ENCODE data around the gene AUTS2.

AUTS2 gene

GRCh38 chr7:69873512-69873911 is 275.2 kb downstream of the AUTS2 start:
- Histone ChIP-seq H3K9me2 (replicated peaks; ENCODE audit: low read depth, low read length) (no peaks in the 10 kb centered on the region), H3K36me3 (ENCODE audit: insufficient read depth, low read length) (no peaks in the 10 kb centered on the region), H3K4me3 (ENCODE audit: low read length, poor library complexity, severe bottlenecking) (no peak overlapping the region), H3K9me3 (ENCODE audit: insufficient read depth, low read depth, low read length) (no peaks in the 10 kb centered on the region), H4K20me1 (ENCODE audit: insufficient read depth, low read length, poor library complexity, severe bottlenecking) (peaks cover 27% of the 10 kb centered on the region), H3K79me2 (ENCODE audit: insufficient read depth, low read length) (peaks cover 47% of the 10 kb centered on the region; the same call in 1 of the 2 replicates), H3F3A (ENCODE audit: low read depth) (peaks cover 9% of the 10 kb centered on the region; the same call in 1 of the 2 replicates), H2AFZ (ENCODE audit: low read length) (no peak overlapping the region), H3K27me3 (ENCODE audit: insufficient read depth, low read length, poor library complexity, severe bottlenecking) (no peaks in the 10 kb centered on the region), H3K9ac (ENCODE audit: low read depth, low read length, poor library complexity, severe bottlenecking) (no peak overlapping the region), H3K4me1 (ENCODE audit: insufficient read depth, low read length, poor library complexity, severe bottlenecking) (peaks cover 41% of the 10 kb centered on the region), H3K4me2 (ENCODE audit: low read depth, low read length, poor library complexity, severe bottlenecking) (no peak overlapping the region)
- no peak for TF ChIP-seq CTCF (conservative IDR thresholded peaks at IDR 0.05; ENCODE audit: low read length)
- TF ChIP-seq EZH2phosphoT487 (IDR thresholded peaks at IDR 0.05; ENCODE audit: borderline replicate concordance), result no peak

GRCh38 chr7:69878015-69878414 is 279.7 kb downstream of the AUTS2 start:
- H2AFZ ChIP-seq (ENCODE audit: low read length), result no peak overlapping the region
- H3K4me3 ChIP-seq (ENCODE audit: low read length, poor library complexity, severe bottlenecking), result no peak overlapping the region
- peaks cover 40% of the 10 kb centered on the region for H3K4me1 ChIP-seq (ENCODE audit: insufficient read depth, low read length, poor library complexity, severe bottlenecking)
- TF ChIP-seq EZH2phosphoT487 (IDR thresholded peaks at IDR 0.05; ENCODE audit: borderline replicate concordance), result no peak
- TF ChIP-seq CTCF (conservative IDR thresholded peaks at IDR 0.05; ENCODE audit: low read length), result no peak
- no peaks in the 10 kb centered on the region for H3K27me3 ChIP-seq (ENCODE audit: insufficient read depth, low read length, poor library complexity, severe bottlenecking)
- H3K4me2 ChIP-seq (ENCODE audit: low read depth, low read length, poor library complexity, severe bottlenecking), result no peak overlapping the region
- H3F3A ChIP-seq (ENCODE audit: low read depth), result no peaks in the 10 kb centered on the region
- H3K9ac ChIP-seq (ENCODE audit: low read depth, low read length, poor library complexity, severe bottlenecking), result no peak overlapping the region
- H3K36me3 ChIP-seq (ENCODE audit: insufficient read depth, low read length), result no peaks in the 10 kb centered on the region
- H3K79me2 ChIP-seq (ENCODE audit: insufficient read depth, low read length), result peaks cover 42% of the 10 kb centered on the region; the same call in 1 of the 2 replicates
- H3K9me2 ChIP-seq (replicated peaks; ENCODE audit: low read depth, low read length), result no peaks in the 10 kb centered on the region
- H4K20me1 ChIP-seq (ENCODE audit: insufficient read depth, low read length, poor library complexity, severe bottlenecking), result peaks cover 8% of the 10 kb centered on the region
- no peaks in the 10 kb centered on the region for H3K9me3 ChIP-seq (ENCODE audit: insufficient read depth, low read depth, low read length)

- no peaks in the 10 kb centered on the region for H3K36me3 ChIP-seq (ENCODE audit: insufficient read depth, low read length)
- no peak overlapping the region for H3K4me2 ChIP-seq (ENCODE audit: low read depth, low read length, poor library complexity, severe bottlenecking)
- H4K20me1 ChIP-seq (ENCODE audit: insufficient read depth, low read length, poor library complexity, severe bottlenecking), result peaks cover 2% of the 10 kb centered on the region
- H3F3A ChIP-seq (ENCODE audit: low read depth), result no peaks in the 10 kb centered on the region
- no peak overlapping the region for H3K9ac ChIP-seq (ENCODE audit: low read depth, low read length, poor library complexity, severe bottlenecking)
- H3K4me1 ChIP-seq (ENCODE audit: insufficient read depth, low read length, poor library complexity, severe bottlenecking), result peaks cover 34% of the 10 kb centered on the region
- H3K4me3 ChIP-seq (ENCODE audit: low read length, poor library complexity, severe bottlenecking), result no peak overlapping the region
- no peaks in the 10 kb centered on the region for H3K9me2 ChIP-seq (replicated peaks; ENCODE audit: low read depth, low read length)
- H2AFZ ChIP-seq (ENCODE audit: low read length), result no peak overlapping the region
- peaks cover 43% of the 10 kb centered on the region; the same call in 1 of the 2 replicates for H3K79me2 ChIP-seq (ENCODE audit: insufficient read depth, low read length)
- no peaks in the 10 kb centered on the region for H3K9me3 ChIP-seq (ENCODE audit: insufficient read depth, low read depth, low read length)
- TF ChIP-seq EZH2phosphoT487 (IDR thresholded peaks at IDR 0.05; ENCODE audit: borderline replicate concordance) (no peak), CTCF (conservative IDR thresholded peaks at IDR 0.05; ENCODE audit: low read length) (no peak)
- no peaks in the 10 kb centered on the region for H3K27me3 ChIP-seq (ENCODE audit: insufficient read depth, low read length, poor library complexity, severe bottlenecking)
Observed at GRCh38 chr7:69878591-69878990, 280.3 kb downstream of the AUTS2 start.
